ENCODE measurements around the gene ABCA2.
"Not testable (repeated sequence)": the region's sequence is repeated elsewhere in the genome, so short reads cannot be mapped to it uniquely, and the experiment has no call there.

Gene ABCA2

DNA sequence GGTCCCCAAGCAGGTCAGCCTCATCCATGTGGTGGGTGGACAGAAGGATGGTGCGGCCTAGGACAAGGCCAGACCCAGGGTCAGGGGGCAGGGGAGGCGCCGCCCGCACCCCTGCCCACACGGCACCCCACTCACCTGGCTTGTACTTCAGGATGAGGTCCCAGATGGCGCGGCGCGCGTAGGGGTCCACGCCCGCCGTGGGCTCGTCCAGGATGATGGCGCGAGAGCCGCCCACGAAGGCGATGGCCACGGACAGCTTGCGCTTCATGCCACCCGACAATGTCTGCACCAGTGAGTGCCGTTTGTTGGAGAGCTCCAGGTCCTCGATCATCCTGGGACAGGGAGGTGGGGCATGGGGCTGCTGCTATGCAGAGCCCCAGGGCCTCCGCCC lies 12.5 kb downstream of the ABCA2 start:
- DNase-seq: no peak

DNA sequence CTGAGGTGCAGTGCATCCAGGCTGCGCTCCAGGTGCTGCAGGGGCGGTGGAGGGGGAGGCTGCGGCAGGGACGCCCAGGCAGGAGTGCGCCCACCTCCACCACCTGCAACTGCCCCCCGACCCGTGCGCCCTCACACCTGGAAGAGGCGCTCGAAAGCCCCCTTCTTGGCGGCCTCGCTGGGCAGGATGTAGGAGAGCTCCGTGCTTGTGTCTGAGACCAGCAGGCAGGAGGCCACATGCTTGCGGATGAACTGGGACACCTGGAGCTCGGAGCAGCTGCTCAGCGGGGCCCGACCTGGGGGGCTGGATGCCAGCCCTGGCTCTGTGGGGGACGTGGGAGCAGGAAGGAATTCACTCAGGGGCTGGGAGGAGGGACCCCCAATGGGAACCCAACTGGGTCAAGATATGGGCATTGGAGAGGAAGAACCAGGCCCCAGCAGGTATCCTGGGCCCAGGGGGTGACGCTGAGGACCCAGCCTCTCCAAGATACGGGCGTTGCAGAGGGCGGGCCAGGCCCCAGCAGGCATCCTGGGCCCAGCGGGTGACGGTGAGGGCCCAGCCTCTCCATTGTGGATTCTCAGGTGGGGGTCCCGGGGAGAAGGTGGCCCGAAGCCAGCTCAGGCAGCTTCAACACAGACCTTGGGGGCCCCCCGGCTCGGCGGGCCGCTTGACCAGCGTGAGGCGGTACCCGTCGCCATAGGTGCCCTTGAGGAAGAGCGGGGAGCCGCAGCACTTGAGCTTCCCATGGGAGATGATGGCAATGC lies 13.1 kb downstream of the ABCA2 start:
- no peak for DNase-seq

DNA sequence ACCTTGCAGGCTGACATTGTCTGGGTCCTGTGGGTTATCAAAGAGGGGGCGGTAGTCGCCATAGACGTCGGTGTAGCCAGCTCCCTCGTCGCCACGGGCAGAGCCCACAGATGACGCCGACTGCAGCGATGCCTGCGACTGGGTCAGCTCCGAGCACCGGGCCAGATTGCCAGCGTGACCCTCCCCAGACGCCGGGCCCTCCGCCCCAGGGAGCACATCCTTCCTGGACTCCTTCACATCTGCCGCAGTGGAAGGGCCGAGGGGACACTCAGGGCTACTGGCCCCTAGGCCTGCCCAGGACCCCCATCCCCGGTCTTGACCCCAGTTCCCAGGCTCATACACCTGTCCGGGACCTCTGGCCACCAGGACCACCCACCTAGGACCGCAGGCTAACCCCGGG lies 13.9 kb downstream of the ABCA2 start:
- no peak for DNase-seq

DNA sequence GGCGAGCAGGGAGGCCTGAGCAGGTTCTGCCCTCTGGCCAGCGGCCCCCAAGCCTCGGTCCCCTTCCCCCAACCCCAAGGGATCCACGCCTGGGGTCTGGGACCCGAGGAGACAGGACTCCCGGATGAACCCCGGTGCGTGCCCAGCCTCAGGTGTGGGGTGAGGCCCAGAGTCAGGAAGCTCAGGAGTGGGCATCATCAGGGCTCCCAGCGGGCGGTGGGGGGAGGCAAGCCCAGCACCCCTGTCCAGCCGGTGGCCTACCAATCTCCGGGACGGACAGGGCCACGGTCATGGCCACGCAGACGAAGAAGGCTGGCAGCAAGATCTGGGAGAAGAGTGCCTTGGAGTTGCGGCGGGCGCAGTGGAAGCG lies 14.5 kb downstream of the ABCA2 start:
- DNase-seq: no peak

DNA sequence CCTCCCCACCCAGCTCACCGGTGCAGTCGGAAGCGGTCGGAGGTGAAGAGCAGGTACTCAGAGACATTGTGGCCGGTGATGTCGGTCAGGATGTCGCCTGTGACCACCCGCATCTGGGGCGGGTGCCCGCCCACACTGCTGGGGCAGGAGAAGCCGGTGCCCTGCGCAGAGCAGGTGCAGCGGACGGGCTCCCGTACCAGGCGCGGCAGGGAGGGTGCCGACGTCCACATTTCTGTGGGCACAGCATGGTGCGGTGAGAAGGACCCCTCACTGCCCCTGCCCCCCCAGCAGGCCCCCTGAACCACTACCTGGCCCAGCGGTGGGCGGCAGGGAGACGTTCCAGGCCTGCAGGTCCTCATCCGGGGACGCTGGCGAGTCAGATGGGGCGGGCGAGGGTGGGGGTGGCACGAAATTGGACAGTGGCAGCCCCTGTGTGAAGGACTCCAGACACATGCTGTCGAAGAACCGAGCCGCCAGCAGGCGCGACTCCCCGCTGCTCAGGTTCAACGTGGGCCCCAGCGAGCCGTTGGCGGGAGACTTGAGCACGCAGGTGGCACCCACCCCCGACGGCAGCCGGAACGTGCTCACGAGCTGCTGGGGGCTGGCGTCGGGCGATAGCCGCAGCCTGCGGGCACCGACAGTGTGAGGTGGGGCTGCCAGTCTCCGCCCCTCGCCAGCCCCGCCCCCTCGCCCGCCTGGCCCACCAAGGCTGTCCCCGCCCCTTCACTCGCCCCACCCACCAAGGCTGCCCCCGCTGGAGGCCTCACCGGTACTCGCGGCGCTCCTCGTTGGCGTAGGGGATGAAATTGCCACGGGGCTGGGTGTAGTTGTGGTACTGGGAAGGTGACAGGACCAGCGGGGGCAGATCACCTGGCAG lies 15.1 kb downstream of the ABCA2 start:
- DNase-seq: no peak

DNA sequence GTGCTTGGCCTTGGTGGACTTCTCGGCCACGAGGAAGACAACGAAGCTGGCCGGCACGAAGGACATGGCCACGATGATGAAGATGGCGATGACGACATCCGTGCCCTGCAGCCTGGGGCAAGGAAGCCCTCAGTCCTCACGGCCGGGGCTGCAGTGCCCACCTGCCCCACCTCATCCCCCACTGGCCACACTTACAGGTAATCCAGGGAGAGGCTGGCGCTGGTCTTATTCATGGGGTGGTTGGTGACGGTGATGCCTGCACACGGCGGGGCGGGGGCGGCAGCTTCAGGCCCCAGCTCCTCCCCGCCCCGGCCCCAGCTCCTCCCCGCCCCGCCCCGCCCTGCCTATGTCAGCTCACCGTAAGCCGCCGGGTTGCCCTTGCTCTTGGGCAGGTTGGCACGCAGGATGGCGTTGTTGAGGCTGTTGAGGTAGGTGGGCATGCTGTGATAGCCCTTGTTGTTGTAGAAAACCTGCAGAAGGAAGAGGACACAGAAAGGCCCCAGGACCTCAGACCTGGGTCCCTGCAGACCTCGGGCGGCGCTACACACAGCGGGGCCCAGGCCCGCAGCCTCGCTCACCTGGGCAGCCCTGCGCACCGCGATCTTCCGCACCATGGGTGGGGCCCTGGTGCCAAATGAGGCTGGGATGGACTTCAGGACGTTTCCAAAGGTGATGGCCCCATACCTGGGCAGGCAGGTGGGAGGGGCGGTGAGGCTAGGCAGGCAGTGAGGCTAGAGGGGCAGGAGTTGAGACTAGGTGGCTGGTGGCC lies 15.9 kb downstream of the ABCA2 start:
- no peak for DNase-seq

DNA sequence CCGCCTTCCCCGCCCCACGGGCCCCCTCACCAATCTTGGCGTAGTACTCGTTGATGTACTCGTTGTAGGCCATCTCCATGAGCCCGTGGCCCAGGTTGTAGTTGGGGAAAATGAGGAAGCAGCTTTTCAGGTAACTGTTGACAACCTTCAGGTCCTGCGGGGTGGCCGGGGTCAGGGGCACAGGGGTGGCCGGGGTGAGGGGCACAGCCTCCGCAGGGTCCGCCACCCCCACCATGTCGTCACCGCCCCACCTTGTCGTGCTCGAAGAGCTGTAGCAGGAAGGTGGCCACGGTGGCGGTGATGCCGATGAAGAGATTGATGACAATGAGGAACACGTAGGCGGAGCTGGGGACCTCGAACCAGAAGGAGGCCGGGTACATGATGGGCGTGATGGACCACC lies 16.9 kb downstream of the ABCA2 start:
- DNase-seq: no peak

DNA sequence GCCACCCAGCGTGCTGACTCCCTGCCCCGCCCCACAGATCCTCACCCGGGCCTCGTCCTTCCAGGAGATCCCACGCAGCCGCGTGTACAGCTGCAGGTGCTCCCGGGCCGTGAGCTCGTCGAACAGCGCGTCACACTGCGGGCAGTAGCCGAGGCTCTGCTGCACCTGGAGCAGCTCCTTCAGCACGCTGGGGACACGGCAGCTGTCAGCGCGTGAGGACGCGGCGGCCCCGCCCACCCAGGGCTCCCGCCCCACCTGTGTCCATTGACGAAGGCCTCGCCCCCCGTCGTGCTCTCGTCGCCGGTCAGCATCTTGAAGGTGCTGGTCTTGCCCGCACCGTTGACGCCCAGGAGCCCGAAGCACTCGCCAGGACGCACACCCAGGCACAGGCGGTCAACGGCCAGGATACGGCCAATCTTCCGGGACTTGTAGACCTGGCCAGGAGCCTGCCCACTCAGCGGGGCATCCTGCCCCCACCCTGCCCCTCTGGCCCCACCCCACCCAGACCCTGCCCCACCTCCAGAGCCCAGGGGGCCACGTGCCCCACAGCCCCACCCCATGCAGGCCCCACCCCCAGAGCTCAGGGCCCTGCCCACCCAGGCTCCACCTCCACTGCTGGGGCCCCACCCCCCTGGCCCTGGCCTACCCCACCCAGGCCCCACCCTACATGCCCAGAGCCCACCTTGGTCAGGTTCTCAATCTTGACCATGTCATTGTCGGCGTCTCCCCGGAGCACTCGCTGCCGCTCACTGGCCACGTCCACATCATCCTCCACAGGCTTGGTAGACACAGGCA lies 17.9 kb downstream of the ABCA2 start:
- DNase-seq: no peak

DNA sequence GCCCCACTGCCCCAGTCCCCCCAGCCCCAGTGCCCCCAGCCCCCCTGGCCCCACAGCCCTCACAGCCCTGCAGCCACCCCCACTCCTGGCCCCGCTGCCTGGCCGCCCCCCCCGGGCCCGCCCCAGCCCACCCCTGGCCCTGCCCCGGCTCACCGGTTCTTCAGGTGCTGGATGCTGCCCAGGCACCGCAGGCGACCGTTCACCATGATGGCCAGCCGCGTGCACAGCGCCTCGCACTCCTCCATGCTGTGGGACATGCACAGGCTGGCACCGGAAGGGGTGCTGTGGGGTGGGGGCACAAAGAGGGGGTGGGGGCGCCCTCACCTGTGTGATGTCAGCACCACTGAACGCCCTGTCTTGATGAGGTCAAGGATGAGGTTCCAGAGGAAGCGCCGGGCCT lies 18.8 kb downstream of the ABCA2 start:
- DNase-seq: no peak

DNA sequence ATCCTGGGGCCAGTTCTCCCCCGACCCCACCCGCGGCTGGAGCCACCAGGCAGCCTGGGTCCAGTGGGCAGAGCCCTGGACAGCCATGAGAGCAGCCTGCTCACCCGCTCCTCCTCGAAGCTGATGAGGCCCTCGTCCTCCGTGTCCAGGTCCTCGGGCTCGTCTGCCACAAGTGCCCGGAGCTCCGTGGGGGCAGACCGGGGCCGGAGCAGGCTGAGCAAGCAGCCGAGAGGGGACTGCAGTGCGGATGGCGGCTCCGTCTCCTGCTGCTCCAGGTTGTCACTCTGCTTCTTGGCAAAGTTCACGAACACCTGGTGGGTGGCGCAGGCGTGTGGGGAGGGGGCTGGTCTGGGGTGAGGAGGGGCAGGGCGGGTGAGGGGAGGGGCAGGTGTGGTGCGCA lies 19.7 kb downstream of the ABCA2 start:
- no peak for DNase-seq

DNA sequence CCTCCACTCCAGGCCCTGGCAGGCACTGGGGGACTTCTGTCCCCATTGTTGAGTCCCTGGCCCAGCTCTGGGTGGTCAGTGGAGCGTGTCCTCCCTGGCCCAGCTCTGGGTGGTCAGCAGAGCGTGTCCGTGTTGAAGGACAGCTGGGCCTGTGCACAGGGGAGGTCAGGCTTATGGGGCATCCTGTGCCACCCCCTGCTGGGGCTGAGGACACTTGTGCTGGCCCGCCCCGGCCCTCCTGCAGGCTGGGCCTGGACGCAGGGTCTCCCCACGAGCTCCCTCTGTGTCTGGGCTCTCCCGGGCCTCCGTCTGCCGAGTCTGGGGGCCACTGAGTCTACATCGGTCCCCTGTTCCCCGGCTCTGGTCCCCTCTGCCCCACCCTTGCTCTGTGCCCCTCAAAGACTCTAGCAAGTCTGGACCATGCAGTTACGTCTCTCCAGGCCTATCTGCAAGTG lies 20.2 kb downstream of the ABCA2 start:
- no peak for DNase-seq

DNA sequence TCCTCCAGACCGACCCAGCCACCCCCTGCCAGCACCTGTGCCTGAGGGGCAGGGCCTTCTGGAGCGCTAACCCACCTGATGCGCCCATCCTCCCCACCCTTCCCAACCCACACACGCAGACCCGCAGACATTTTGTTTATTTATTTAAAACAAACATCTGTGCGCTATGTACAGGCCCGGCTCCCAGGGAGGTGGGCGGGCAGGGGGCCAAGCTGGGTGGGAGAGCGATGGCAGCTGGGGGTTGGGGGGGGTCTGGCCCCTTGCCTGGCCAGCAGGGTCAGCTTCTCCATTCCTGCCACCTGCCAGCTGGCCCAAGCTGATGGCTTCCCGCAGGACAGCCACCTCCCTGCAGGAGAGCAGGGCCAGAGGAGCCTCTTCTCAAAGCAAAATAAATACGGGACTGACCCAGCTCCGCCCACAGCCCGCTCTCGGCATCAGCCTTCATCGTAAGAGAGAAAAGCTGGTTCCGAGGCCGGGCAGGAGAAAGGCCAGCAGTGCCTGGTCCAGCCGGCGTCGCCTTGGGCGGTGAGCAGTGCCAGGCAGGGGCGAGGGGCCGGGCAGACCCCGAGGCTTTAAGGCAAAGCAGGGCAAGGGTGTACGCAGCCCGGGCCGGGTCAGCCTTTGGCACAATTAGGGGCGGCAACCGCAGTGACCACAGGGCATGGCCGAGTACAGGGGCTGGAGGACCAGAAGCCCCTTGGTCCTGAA lies 20.8 kb downstream of the ABCA2 start:
- no peak for DNase-seq

DNA sequence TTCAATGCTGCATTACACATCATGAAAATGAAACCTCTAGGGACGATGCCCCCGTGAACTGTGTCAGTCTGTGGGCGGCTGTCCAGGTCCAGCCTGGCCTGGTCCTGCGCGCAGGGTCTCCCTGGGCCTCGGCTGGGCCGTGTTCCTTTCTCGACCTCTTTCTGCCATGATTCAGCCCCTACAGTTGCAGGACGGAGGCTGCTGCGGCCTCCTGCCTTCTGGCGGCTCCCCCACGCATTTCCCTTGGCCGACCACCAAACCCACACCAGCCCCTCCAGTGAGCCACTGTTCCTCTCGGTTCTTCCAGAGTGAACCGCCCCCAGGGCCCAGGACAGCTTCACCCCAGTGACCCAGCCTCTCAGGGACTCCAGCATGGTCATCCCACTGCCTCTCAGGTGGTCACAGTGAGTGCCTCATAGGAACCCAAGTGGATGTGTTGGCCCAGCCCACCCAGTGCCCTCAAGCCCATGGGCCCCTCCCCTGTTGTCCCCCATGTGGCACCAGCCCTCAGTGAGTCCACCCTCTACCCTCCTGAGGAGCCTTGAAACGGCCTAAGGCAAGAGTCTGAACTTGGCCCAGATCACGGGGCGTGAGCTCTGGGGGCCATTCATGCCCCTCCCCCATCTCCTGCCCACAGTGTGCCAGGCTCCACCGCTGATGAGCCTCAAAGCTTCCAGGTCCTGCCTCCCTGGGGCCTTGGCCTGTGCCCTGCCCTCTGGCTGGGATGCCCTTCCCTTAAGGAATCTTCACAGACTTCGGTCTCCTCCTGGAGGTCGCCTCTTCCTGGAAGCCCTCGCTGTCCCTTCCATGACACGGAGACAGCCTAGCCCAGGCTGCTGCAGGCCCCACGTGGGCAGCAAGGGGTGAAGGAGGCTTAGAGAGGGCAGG lies 21.7 kb downstream of the ABCA2 start:
- DNase-seq: no peak

DNA sequence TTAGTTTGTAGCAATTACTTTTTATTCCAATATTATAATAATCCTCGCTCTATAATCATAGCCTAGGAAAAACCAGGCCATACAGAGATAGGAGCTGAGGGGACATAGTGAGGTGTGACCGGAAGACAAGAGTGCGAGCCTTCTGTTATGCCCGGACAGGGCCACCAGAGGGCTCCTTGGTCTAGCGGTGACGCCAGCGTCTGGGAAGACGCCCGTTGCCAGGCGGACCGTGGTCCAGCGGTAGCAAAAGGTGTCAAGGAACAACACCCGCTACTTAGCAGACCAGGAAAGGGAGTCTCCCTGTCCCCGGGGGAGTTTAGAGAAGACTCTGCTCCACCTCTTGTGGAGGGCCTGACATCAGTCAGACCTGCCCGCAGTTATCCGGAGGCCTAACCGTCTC lies 23.8 kb downstream of the ABCA2 start:
- DNase-seq: not testable (repeated sequence)

DNA sequence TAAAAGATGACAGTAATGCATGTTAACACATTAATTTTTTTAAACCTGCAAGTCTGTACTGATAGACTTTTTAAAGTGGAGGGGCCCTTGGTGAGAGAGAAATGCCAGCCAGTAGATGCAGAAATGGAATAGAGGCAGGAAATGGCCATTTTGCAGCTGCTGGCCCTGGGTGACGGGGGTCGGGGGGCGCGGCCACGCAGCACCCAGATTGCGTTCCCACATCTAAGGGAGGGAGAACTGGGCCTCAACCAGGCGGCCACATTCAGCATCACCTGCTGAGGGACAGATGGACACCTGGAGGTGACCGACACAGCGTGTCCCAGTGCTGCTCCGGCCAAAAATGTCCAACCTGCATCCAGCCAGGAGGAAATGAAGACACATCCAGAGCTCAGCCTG lies 25.4 kb downstream of the ABCA2 start:
- DNase-seq: no peak

DNA sequence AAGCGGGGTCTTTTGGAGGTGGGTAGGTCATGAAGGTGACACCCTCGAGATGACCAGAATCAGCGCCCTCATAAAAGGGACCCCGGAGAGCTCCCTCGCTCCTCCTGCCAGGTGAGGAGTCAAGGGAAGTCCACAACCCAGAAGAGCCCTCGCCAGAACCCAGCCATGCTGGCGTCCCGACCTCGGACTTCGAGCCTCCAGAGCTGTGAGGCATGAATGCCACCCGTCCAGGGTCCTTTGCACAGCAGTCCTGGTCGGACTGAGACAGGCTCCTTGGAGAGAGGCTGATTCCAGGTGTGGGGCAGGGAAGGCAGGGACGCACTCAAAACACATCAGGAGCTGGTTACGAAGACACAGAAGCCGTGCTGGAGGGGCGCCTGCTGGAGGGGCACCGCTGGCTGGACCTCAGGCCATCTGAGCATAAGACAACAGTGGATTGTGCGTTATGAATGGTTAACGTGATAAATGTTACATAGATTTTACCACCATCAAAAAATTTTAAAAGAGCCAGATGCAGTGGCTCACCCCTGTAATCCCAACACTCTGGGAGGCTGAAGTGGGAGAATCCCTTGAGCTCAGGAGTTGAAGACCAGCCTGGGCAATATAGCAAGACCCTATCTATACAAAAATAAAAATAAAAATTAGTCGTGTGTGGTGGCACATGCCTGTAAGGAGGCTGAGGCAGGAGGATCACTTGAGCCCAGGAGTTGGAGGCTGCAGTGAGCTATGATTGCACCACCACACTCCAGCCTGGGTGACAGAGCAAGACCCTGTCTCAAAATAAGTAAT lies 26.0 kb downstream of the ABCA2 start:
- no peak for DNase-seq

DNA sequence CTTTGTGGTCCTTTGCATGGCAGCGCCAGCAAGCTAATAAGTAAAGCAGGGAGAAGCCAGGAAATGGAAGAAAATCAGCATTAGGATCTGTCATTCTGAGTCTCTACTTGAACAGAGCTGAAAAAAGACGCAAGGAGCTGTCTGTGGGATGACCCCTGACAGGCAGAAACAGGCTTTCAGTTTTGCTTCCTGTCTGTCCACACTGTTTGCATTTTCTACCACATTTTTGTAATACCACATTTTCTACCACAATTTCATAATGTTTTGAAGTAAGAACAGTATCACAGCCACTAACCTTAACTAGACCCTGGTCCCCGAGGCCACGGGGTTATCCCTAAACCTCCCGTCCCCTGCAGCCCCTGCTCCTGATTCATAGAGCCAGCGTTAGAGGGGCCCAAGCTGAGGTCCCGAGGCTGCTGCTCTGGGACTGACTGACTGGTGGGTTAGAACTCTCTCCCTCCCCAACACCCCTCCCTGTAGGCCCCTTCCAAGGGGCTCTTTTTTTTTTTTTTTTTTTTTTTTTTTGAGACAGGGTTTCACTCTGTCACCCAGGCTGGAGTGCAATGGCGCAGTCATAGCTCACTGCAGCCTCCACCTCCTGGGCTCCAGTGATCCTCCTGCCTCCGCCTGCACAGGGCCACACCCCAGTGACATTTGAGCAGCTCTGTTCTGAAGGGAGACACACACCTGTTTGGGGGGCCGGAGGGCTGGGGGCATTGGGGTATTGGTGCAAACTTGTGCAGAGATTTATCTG lies 27.7 kb downstream of the ABCA2 start:
- DNase-seq: no peak

DNA sequence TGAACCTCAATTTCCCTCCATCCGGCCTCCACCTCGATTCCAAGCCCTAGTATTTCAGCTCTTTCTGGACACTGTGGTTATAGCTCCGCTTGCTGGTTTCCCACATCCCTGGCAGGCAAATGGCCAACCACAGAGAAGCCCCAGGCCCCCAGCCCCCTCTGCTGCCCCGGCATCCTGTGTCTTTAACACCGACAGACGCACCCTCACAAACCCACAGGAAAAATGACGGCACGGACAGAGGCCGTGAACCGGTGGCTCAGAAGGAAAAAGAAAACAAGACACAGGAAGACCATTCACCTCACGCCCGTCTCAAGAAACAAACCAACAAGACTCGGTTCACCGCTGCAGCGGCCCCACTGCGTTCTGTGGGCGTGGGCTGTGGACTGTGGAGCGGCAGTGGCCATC lies 30.2 kb downstream of the ABCA2 start:
- DNase-seq: no peak

DNA sequence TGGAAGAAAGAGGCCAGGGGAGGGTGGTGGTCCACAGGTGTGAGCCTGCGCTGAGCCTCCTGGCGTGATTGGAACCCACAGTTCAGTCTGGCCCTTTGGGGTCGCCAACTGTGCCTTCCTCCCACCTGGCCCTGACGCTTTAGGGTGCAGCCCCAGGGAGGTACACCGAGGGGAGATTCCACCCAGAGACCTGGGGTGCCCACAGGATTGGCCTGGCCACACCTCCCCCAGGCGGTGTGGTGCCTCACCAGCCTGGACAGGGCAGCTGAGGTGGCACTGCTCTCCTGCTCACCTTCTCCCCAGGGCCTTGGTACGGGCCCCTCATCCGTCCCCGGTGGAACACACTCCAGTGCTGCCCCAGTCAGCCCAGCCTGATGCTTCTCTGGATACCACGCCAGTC lies 30.7 kb downstream of the ABCA2 start:
- DNase-seq: no peak

Measured in GOT3 (cell line).